ENCODE results near the gene CITED2. TPM values are rescaled to one million over a fixed set of nuclear protein-coding genes. Genes with fewer than 3 reads are reported as not detected.

Gene CITED2
- total RNA-seq, 1 experiment from 2014 or later = 46.1 TPM

- Histone ChIP-seq H2AFZ (ENCODE audit: low read depth, low read length, poor library complexity, severe bottlenecking) (no peak overlapping the region), H3K4me3 (replicated peaks in 1 of 2; ENCODE audit: low read depth in 1 of 2, low read length in 2 of 2) (no peak overlapping the region), H3K9me3 (ENCODE audit: control insufficient read depth in 1 of 2, insufficient read depth in 1 of 2, low read depth in 1 of 2, low read length in 2 of 2) (no peaks in the 10 kb centered on the region), H4K20me1 (ENCODE audit: insufficient read depth) (no peaks in the 10 kb centered on the region), H3K4me1 (ENCODE audit: control insufficient read depth in 1 of 2, insufficient read depth in 2 of 2, low read length in 2 of 2) (no peaks in the 10 kb centered on the region), H3K9ac (ENCODE audit: low read length) (no peak overlapping the region), H3K9me2 (ENCODE audit: insufficient read depth) (no peaks in the 10 kb centered on the region), H3K27me3 (ENCODE audit: insufficient read depth, low read length) (no peaks in the 10 kb centered on the region), H3K79me2 (ENCODE audit: insufficient read depth, low read length) (no peaks in the 10 kb centered on the region), H3K36me3 (ENCODE audit: control insufficient read depth in 1 of 2, insufficient read depth in 2 of 2, low read length in 2 of 2) (no peaks in the 10 kb centered on the region), H3K27ac (ENCODE audit: low read depth, low read length) (no peak overlapping the region), H3K4me2 (ENCODE audit: low read length) (no peak overlapping the region)
- RAD21 ChIA-PET (ENCODE audit: low non-redundant PET in 1 of 2, low total read pairs in 2 of 2, uncharacterized antibody in 2 of 2, unreplicated experiment in 2 of 2) = no interaction called here
- no TSS peak for BruUV-seq (replicated peaks)
- CTCF ChIA-PET = no interaction called here
- TF ChIP-seq EZH2 (IDR thresholded peaks at IDR 0.05) (no peak), EGR1 (IDR thresholded peaks at IDR 0.05; ENCODE audit: low read depth) (no peak), REST (IDR thresholded peaks at IDR 0.05; ENCODE audit: low read depth) (no peak), SIN3A (IDR thresholded peaks at IDR 0.05; ENCODE audit: low read depth) (no peak), FOSL1 (IDR thresholded peaks at IDR 0.05; ENCODE audit: low read depth) (no peak), ELF1 (IDR thresholded peaks at IDR 0.05; ENCODE audit: borderline replicate concordance, low read depth) (no peak), ATF3 (IDR thresholded peaks at IDR 0.05) (no peak), ZFX (IDR thresholded peaks at IDR 0.05) (no peak), CEBPB (IDR thresholded peaks at IDR 0.05; ENCODE audit: low read depth) (no peak), CBX3 (IDR thresholded peaks at IDR 0.05; ENCODE audit: low read depth) (no peak), POLR2AphosphoS5 (IDR thresholded peaks at IDR 0.05; ENCODE audit: low read depth, low read length) (no peak), SP1 (IDR thresholded peaks at IDR 0.05; ENCODE audit: low read depth) (no peak), TCF7L2 (IDR thresholded peaks at IDR 0.05; ENCODE audit: borderline replicate concordance, extremely low read depth, insufficient read depth, insufficient read length) (no peak), MAX (IDR thresholded peaks at IDR 0.05) (no peak), CTCF (IDR thresholded peaks at IDR 0.05 in 2 of 3, conservative IDR thresholded peaks at IDR 0.05 in 1 of 3; ENCODE audit: borderline replicate concordance in 1 of 3, insufficient read depth in 1 of 3, low read depth in 2 of 3, low read length in 2 of 3) (no peak), EZH2phosphoT487 (IDR thresholded peaks at IDR 0.05; ENCODE audit: borderline replicate concordance) (no peak), ZBTB33 (IDR thresholded peaks at IDR 0.05; ENCODE audit: extremely low read depth, insufficient replicate concordance, low read length) (no peak), ZNF274 (IDR thresholded peaks at IDR 0.05; ENCODE audit: low read depth, low read length) (no peak), JUND (IDR thresholded peaks at IDR 0.05) (no peak), SRF (IDR thresholded peaks at IDR 0.05; ENCODE audit: low read depth) (no peak)
- POLR2A ChIA-PET = no interaction called here
- DNase-seq (ENCODE audit: low read depth, low spot score) = no peak
- intact Hi-C loops (cut with micrococcal nuclease) = no loop called here
- no peak for ATAC-seq
These were observed 40.9 kb upstream of the CITED2 start for GRCh38 chr6:139415365-139415764.

Data from HCT116 (cell line).